Raji (cell line): ENCODE data around the gene LYSMD1.

Source experiments
- POLR2A ChIP-seq: IDR thresholded peaks from 2 replicates; pipeline ENCODE4 v1.6.1; 2011; ENCODE audit warnings: low read depth, low read length, control low read depth; ENCODE audit not compliant: insufficient read depth

Gene LYSMD1

GRCh38 chr1:151184211-151184610 is 18.5 kb upstream of the LYSMD1 start:
- TF ChIP-seq POLR2A: no peak

GRCh38 chr1:151176514-151177045 is 10.9 kb upstream of the LYSMD1 start:
- TF ChIP-seq POLR2A: no peak

GRCh38 chr1:151175863-151176262 is 10.2 kb upstream of the LYSMD1 start, which contains the start of gene TMOD4:
TMOD4 (minus strand) TSS chr1:151175981; CDS start chr1:151174875, 1,106 bp downstream.
- TF ChIP-seq POLR2A: no peak

DNA sequence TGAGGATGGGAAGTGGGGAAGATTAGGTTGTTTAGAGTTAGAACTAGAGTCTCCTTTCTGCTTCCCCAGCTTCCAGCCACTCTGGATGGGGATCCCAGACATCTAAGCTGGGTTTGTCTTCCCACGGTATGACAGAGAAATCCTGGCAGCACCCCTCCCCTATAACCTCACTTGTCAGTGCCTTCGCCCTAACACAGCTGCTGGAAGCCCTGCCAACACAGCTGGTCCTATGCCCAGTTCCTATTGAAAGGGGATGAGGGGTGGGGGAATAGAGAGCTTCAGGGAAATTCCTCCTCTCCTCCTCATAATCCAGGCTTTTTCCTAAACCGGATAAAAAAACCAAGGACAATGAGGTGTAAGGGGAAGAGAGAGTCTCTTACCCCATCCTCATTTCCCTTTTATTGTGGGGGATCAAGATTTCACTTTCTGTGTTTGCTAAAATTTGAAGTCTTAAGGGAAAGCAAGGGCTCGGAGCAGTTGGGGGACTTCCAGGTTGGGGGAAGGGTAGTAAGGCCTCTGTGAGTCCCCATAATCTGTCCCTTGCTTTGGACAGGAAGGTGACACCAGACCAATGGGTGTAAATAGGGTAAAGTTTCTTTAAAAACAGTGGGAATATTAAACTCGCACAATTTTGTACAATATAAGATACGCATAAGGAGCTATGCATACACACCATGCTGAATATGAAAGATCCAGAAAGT is 9.5 kb upstream of the LYSMD1 start:
- no peak for TF ChIP-seq POLR2A

GRCh38 chr1:151171190-151171589 is 5.5 kb upstream of the LYSMD1 start:
- TF ChIP-seq POLR2A: no peak

DNA sequence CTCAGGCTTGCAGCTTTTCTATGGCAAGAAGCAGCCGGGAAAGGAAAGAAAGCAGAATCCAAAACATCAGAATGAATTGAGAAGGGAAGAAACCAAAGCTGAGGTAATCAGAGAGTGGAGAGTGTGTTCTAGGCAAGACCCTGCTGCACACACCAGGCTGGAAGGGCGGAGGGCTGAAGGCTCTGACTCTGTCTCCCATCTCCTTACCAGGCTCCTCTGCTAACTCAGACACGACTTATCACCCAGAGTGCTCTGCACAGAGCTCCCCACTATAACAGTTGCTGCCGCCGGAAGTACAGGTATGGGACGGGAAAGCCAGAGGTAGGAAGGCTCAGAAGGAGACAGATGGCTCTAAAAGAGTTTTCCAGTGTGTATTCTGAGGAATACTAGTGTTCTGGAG is 1.4 kb upstream of the LYSMD1 start:
- no peak for TF ChIP-seq POLR2A

DNA sequence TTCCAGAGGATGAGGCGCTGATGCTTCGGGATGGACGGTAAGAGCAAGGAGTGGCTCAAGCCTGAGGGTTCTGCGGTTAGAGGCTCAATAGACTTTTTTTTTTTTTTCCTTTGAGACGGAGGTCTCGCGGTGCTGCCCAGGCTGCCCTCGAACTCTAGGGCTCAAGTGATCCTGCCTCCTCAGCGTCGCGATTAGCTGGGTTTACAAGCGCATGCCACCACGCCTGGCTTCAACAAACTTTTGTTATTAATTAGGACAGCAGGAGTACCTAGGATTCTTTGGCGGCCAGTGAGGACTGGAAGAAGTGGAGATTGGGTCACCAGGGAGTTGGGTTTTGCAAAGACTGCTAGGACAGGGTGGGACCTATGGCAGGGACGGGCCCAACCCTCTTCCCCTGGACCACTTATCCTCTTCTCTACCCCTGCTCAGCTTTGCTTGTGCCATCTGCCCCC is 829 bp upstream of the LYSMD1 start:
- no peak for TF ChIP-seq POLR2A

DNA sequence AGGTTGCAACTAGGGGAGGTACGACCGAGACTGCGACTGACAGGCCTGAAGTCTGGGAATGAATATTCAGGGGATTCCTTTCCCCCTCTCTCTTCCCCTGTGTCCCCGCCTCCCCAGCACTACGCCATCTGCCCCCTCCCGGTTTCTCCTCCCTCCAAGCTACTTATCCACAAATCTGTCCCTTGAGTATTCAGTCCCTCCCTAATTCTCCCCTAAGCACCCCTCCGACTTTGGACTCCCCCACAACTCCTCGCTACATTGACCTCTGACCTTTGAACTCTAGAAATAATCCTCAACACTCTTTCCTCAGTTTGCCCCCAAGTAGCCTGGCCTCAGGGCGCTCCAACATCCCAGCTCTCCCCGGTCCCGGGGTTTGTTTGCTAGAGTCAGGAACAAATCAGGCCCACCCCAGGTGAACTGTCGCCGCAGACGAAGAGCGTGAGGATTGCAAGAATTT is 393 bp downstream of the LYSMD1 start:
- no peak for TF ChIP-seq POLR2A

- no peak for TF ChIP-seq POLR2A
Observed at GRCh38 chr1:151164732-151165280, 896 bp downstream of the LYSMD1 start.

DNA sequence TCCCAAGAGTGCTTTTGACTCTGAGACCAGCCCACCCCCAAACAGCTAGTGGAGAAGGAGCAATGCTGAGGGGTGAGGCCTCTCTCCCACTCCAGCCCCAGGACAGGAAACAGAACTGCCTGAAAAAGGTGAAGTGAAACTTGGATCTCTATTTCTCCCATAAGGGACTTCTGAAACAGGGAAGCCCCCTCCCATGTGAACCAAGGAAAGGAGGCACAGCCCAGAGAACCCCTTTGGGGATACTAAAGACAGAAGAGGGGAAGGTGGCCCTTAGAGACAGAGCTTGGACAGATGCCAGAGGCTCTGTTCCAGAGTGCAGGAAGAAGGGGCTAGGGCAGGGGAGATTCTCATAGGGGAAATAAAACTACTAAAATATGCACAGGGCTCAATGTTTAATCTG is 6.3 kb downstream of the LYSMD1 start:
- TF ChIP-seq POLR2A: no peak

DNA sequence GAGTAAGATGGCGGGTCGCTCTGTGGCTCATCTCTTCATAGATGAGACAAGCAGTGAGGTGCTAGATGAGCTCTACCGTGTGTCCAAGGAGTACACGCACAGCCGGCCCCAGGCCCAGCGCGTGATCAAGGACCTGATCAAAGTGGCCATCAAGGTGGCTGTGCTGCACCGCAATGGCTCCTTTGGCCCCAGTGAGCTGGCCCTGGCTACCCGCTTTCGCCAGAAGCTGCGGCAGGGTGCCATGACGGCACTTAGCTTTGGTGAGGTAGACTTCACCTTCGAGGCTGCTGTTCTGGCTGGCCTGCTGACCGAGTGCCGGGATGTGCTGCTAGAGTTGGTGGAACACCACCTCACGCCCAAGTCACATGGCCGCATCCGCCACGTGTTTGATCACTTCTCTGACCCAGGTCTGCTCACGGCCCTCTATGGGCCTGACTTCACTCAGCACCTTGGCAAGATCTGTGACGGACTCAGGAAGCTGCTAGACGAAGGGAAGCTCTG is 6.9 kb downstream of the LYSMD1 start:
- TF ChIP-seq POLR2A: no peak

GRCh38 chr1:151158326-151158725 is 7.4 kb downstream of the LYSMD1 start:
- TF ChIP-seq POLR2A: no peak

DNA sequence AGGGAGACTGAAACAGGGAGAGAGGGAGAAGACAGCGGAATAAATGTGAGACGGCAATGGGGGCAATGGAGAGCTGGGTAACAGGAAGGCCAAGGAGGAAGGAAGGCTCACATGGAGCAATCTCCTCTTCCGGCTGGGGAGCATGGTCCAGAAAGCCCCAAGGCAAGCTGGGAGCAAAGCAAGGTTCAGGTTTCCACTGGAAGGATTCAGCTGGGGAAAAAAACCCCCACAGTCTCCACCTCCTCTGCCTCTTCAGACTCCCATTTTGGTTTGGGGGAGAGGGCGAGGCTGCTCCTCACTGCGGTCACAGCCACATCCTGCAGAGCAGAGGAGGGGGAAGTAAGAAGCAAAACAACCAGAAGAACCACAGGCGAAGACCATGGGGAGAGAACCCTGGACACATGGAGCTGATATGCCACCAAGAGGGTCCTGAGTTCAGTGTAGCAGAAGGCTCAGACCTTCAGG is 8.6 kb downstream of the LYSMD1 start:
- no peak for TF ChIP-seq POLR2A

DNA sequence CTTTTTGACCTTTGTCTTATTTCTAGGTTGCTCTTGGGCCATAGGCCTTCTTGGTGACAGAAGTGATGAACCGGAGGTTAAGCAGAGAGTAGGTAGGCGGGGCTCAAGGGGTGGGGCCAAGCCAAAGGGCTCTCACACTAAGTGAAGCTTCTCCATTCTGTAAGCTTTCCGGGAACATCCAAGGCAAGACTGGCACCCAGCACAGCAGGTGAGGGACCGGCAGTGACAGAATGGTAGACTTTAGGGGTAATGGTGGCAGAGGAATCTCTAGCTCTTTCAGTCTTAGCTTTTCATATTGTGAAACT is 9.2 kb downstream of the LYSMD1 start, which contains the start of gene TNFAIP8L2:
Gene TNFAIP8L2 (plus strand): TSS at position 135 of the 305 bp plus-strand sequence. CDS start 2,049 bp downstream, outside the sequence.
- peak; percentile 44; the same call in 1 of the 2 replicates for TF ChIP-seq POLR2A

DNA sequence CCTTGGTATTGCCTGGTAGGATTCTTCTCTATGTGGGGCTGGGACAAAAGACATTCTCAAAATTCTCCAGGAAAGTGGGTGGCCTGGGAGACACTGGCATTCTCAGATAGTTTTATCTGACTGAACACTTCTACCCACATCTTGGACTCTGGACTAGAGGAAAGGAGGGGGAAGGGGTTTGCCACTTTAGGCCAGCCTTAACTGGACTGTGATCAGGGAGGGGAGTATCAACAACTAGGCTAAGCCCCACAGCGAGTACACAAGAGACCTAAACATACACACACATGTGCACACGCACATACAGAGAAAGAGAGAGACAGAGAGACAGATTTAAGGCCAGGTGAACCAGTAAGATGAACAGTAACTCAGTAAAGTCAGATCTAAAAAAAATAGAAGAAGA is 18.0 kb downstream of the LYSMD1 start:
- no peak for TF ChIP-seq POLR2A

DNA sequence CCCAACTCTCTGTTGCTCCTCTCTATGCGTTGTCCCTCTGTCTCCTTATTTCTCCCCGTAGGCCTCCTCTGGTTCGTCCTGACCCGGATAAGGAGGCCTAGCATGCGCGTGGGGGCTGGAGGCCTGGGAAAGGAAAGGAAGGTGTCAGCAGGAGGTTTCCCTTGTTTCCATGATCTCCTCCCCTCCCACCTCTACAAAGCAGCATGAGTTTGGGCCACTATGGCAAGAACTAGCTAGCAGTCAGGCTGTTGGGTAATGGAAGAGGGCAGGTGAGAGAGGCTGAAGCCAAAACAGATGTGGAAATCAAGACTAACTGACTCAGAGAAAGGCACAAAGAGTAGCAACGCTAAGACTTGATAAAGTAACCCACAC is 18.6 kb downstream of the LYSMD1 start:
- TF ChIP-seq POLR2A: no peak
